Measurements from ENCODE around the gene KRT33A.

The KRT33A gene

DNA sequence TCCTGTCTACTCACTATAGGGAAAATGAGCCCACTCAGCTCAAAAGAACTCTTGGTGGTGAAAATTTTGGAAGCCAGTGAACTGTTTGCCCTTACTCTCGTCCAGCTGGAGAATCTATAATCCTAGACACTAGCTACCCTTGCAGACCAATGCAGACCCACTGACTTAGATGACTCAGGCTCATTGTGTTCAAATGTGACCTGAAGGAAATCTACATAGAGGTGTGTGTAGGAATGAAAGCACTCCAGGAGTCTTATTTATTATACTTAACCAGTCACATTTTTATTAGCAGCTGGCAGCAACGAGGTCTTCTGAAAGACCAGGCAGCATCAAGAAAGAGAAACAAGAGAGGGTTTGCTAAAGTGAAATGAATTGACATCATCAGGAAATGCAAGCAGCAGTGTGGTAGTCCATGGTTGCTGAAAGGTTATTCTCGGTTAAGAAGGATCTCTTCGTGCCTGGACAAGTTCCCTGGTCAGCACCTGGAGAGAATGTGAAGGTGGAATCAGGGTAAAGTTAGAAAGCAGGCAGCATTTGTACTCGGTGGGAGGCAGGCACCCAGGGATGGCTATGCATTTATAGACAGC, 49.3 kb downstream of the KRT33A start:
- no peak for DNase-seq

DNA sequence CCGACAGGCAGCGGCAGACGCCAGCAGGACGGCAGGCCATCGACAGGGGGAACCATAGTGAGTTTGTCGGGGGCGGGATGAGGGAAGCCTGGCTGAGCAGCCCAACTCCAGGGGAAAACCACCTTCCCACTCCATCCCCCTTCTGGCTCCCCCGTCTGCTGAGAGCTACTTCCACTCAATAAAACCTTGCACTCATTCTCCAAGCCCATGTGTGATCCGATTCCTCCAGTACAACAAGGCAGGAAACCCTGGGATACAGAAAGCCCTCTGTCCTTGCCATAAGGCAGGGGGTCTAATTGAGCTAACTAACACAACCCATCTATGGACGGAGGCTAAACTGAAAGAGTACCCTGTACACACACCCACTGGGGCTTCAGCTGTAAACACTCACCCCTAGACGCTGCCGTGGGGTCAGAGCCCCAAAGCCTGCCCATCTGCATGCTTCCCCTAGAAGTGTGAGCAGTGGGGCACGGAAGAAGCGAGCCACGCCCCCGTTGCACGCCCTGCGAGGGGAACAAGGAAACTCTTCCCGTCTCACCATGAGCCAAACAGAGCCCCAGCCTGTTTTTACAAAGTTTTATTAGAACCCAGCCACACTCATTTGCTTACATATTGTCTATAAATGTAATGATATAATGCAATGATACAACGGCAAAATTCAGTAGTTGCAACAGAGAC, 52.0 kb downstream of the KRT33A start:
- no peak for DNase-seq

DNA sequence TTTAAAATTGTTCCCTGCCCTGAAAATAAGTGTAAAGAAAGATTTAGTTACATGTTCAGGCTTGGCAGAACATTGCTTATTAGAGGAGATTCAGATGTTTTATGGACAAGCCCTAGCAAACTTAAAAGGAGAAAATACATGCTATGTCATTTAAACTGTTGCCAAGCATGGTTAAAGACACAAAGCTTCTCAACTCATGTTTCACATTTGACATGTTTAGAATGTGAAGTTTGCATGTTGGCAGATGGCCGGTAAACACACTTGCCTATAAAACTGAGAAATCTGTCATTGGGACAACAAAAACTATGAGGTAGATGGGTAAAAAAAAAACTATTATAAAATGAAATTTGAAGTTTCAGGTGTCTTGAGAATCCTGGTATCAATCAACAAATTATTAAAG, 53.8 kb downstream of the KRT33A start:
- DNase-seq: no peak

Data from cerebellar nuclear complex (tissue), 1 donor.